Measurements from ENCODE around the gene AP5B1.
A peak's percentile ranks its signal among the peaks of the same experiment; 100 is the strongest.

The AP5B1 gene

GRCh38 chr11:65803797-65804492 lies 23.2 kb upstream of the AP5B1 start:
- TF ChIP-seq CTCF (IDR thresholded peaks at IDR 0.05; ENCODE audit: control extremely low read depth, extremely low read depth, low read depth, missing control alignments): no peak
- ChIA-PET POLR2A (no interaction called here), CTCF (interaction anchor here (1.1 to 3.8 kb wide), 8 partner anchors 12 to 218 kb away, joined by 3 to 27 read pairs (median 4); partner anchors contain the start of genes AP5B1 and SNX32)
- DNase-seq (ENCODE audit: extremely low spot score): no peak

GRCh38 chr11:65802841-65803240 lies 22.1 kb upstream of the AP5B1 start:
- peak; percentile 84 for DNase-seq (ENCODE audit: extremely low spot score)
- POLR2A ChIA-PET: interaction anchor here (0.6 to 0.8 kb wide), 3 partner anchors 23 to 190 kb away, joined by 3 read pairs; no protein-coding TSS in a partner anchor
- CTCF ChIA-PET: interaction anchor here (0.8 to 3.8 kb wide), 11 partner anchors 10 to 219 kb away, joined by 3 to 27 read pairs (median 3); partner anchors contain the start of genes AP5B1 and KAT5
- no peak for TF ChIP-seq CTCF (IDR thresholded peaks at IDR 0.05; ENCODE audit: control extremely low read depth, extremely low read depth, low read depth, missing control alignments)

GRCh38 chr11:65801153-65801987 lies 20.6 kb upstream of the AP5B1 start:
- ChIA-PET CTCF (interaction anchor here (1.0 to 3.8 kb wide), 8 partner anchors 9 to 90 kb away, joined by 3 to 27 read pairs (median 6); partner anchors contain the start of genes AP5B1 and KAT5), POLR2A (no interaction called here)
- no peak for TF ChIP-seq CTCF (IDR thresholded peaks at IDR 0.05; ENCODE audit: control extremely low read depth, extremely low read depth, low read depth, missing control alignments)
- DNase-seq (ENCODE audit: extremely low spot score): no peak

GRCh38 chr11:65798882-65799281 lies 18.1 kb upstream of the AP5B1 start:
- no peak for TF ChIP-seq CTCF (IDR thresholded peaks at IDR 0.05; ENCODE audit: control extremely low read depth, extremely low read depth, low read depth, missing control alignments)
- DNase-seq (ENCODE audit: extremely low spot score): no peak
- ChIA-PET CTCF (interaction anchor here (1.0 to 2.8 kb wide), 7 partner anchors 16 to 223 kb away, joined by 3 to 22 read pairs (median 5); partner anchors contain the start of gene AP5B1), POLR2A (no interaction called here)

GRCh38 chr11:65797711-65798110 lies 16.9 kb upstream of the AP5B1 start:
- DNase-seq (ENCODE audit: extremely low spot score): no peak
- TF ChIP-seq CTCF (IDR thresholded peaks at IDR 0.05; ENCODE audit: control extremely low read depth, extremely low read depth, low read depth, missing control alignments): no peak
- ChIA-PET POLR2A (no interaction called here), CTCF (interaction anchor here (0.7 to 2.0 kb wide), 5 partner anchors 8 to 91 kb away, joined by 3 to 7 read pairs (median 3); no protein-coding TSS in a partner anchor)

Measured in GM10248 (cell line).